Activated gamma-delta T cell (primary cell): Measurements from ENCODE around the gene ARHGEF17.
"Not testable (repeated sequence)": the region's sequence is repeated elsewhere in the genome, so short reads cannot be mapped to it uniquely, and the experiment has no call there.

ENCODE experiments used
- DNase-seq: peaks from one replicate; lab custom pipeline; 2025; lab: John Stamatoyannopoulos, UW

ARHGEF17 gene

DNA sequence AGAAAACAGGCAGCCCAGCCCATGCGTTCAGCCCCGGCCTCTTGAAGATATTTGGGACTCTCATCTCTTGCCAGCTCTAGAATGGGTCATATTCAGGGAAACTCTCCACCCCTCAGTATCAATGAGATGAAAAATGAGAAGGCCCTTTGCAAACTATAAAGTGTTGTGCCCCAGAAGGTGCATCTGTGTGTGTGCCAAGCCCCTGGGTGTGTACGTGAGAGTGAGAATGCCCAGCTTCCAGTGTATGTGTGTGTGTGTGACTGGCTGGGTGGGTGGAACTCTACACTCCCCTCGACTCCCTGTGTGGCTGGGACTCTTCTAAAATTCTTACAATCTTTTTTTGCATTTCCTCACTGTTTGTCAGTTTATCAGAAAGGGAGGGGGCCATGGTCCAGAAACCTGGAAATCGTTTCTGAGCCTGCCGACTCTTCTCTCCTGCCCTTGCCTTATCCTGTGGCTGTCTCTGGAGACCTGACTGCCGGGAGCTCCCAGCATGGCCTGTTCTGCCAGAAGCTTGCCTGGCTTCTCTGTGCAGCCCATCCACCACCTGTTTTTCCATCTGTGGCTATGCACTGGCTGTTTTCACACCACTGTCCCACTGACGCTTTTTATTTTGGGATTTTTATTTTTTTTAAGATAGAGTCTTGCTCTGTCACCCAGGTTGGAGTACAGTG, 34.7 kb upstream of the ARHGEF17 start:
- DNase-seq = no peak

DNA sequence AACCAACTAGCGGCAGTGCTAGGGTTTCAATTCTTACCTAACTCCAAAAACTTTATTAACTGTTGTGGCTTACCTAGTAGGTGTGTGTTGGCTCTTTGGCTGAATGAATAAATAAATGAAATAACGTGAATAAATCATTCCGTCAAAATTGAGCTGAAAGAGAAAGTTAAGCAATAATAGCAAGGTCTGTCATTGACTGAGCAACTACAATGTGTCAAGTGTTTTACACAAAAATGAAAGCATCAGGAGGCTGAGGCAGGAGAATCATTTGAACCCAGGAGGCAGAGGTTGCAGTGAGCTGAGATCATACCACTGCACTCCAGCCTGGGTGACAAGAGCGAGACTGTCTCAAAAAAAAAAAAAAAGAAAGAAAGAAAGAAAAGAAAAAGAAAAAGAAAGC, 33.9 kb upstream of the ARHGEF17 start:
- not testable (repeated sequence) for DNase-seq

DNA sequence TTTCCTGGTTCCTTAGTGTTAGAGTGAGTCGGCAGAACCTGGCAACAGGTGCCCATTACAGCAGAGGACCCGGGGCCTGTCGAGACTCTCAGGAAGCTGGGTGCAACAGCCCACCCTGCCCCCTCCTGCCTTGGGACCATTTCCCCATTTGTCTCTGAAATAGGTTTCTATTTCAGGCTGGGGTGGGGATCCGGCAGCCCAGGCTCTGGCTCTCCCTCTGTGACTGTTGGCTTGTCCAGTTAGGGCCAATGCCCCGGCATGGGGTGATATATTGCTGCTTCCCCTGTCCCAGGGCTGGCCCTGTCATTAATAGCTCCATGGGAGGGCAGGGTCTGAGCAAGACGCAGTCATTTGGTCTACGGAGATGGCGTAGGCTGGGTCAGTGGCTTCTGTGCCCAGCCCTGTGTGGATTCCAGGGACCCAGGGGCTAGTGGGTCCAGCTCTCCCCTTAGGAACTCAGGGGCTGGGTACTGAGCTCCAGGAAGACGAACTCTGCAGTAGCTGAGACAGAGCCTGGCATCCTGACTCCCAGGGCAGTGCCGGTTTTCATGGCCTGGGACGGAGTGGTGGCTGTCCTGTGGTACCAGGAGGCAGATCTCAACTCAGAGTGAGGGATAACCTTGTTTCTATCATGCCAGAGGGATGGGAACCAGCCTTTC, 33.2 kb upstream of the ARHGEF17 start:
- DNase-seq = no peak

DNA sequence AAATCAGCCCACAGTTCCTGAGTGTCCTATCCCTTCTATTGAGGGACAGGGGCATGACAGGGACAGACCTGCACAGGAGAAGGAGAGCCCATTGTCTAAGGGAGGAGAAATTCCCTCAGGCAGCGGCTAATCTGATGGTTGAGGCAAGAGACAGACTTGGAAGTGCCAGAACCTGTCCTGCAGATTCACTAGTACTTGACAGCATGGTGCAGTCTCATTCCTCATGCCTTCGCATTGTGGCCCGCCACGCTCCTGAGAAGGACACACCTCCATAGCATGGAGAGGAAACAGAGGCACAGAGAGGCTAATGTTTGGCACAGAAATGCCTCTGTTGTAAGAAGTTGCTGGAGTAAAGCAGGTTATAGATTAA, 32.7 kb upstream of the ARHGEF17 start:
- no peak for DNase-seq

DNA sequence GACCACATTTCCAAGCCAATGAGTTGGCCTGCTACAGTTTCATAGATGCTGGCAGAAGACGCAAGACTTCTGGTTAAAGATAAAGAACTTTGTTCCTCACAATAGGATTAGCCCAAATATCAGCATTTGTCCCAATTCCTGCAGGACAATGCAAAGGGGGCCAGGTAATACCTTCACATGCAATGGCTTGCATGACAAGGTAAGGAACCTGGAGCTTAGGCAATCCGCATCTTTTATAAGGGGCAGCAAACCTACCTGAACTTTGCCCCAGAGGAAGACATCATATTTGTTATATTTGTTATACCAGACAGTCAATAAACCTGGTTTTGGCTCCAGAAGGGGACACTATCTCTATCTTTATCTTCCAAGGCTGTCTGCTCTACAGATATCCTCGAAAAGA, 30.6 kb upstream of the ARHGEF17 start:
- DNase-seq = no peak

DNA sequence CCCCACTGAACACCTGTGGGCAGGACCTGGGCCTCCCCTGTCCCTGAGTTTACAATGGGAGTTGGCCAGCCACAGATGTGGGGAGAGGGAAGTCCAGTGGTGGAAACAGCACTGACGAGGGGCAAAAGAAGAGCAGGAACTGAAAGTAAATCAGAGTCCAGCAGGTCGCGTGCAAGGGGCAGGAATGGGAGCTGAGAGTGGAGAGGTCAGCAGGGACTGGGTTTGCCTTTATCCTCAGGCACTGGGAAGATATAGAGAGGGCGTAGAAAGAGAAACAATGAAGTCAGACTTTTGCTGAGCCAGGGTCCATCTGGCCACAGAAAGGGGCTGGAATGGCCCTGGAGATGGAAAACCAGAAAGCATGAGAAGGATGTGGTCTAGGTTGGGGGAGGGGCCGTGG, 27.4 kb upstream of the ARHGEF17 start:
- DNase-seq = no peak

DNA sequence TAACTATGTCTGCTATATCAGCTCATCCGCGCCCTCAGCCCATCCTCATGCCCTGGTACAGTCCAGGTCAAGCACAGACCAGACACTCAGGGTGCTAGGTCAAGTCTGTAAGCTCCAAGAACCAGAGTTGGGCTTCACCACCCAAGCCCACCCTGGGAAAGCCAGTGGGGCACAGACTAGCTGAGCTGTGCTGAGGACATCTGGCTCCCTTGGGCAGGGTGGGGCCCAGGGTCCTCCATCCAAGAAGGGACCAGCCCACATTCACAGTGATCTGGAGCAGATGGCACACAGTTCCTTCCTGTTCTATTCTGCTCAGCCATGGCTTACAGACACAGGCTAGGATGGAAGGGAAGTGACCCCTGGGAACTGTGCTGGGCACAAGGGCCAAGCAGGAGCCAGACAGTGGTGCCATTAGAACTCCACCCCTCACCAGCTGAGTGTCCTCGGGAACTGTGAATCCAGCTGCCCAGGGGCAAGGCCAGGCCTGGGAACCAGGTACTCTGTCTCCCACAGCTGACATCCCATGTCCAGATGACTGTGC, 26.8 kb upstream of the ARHGEF17 start:
- DNase-seq = no peak

DNA sequence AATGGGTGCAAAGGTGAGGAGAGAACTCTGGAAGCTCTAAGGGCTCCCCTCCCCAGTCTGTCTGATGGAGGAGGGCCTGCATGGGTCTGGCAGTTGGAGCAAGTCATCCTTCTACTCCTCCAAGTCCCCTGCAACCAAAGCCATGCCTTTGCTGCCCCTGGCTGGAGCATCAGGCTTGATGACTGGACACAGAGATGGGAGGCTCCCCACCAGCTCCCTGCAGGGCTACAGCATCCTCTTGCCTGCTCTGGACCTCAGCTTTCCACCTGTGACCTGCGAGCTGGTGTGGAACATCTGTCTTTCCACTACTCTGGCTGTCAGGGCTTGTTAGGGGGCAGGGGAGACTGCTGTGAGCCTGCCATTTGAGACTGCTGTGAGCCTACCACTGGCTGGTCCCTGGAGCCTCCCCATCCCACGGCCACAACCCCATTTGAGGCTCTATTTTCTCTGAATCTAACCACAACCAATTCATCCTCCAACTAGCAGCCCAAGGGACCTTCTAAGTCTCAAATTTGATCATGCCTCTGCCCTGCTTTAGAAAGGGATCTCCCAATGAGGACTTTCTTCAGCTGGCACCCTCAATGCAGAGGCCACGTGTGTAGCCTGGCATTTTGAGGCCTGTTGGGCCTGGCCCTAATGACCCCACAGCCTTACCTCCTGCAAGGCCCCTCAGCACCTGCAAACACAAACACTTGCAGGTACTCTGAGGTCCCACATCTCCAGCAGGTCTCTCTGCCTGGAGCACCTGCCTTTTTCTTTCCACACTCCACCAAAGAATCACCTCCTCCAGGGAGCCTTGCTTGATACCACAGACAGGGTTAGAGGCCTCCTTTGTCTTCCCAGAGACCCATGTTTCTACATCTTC, 26.0 kb upstream of the ARHGEF17 start:
- no peak for DNase-seq

DNA sequence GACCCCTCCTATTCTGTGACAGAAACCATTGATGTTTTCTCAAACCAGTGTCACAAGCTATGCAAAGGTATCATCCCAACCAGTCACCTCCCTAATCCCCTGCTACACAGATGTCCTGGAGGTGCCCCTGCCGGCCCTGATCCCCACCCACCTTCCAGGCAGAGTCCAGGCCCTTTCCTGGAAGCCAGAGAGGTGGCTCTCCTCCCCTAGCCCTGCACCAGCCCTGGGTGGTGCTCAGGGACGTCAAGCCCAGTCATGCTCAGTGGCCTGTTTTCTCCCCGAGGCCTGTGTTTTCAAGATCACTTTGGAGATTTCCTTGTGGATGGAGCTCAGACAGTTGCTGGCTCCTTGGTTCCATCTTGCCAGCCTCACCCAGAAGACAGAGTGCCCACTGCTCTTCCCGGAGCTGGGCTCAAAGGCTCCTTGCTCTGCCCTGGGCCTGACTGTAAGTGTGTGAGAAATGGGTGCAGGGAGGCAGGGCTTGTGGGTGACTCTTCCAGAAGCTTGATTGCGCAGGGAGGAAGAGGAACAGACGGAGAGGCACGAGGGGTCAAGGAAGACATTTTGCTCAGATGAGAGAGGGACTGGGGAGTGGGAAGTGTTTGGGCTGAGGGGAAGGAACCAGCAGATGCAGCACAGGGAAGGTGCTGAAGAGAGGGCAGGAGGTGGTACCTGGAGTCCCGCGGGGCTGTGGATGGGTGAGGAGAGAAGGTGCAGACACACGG, 24.6 kb upstream of the ARHGEF17 start:
- DNase-seq = no peak

DNA sequence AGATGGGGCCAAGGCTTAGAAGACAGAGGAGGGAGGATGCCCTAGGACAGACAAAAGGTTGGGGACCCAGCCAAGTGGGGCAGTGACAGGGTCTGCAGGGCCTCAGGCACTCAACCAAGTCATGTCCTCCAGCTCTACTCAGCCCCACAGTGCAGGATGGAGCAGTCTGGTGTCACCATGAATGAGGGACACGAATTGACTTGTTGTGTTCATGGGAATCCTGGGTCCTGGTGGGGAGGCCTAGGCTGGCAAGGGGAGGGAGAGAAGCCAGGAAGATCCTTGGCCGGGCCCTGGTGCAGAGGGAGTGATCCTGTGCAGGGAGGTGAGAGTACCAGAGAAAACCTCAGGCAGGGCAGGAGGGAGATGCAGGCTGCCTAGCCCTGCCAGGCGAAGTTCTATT, 24.0 kb upstream of the ARHGEF17 start:
- DNase-seq = no peak

DNA sequence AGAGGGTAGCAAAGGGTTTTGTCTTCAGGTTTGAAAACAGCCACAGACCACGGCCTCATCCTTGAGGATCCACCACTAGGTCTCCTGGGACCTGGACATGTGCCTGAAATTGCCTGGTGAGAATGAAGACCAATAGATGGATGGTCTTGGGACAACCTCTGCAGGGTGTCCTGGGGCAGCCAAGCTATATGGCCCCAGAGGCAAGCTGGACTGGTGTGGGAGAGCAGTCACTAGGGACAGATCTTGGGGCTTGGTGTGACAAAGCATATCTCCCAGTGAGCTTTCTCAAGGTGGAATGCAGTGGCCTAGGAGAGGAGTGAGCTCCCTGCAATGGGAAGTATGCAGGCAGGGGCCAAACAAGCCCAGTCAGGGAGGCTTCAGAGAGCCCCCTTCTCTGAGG, 22.4 kb upstream of the ARHGEF17 start:
- no peak for DNase-seq

DNA sequence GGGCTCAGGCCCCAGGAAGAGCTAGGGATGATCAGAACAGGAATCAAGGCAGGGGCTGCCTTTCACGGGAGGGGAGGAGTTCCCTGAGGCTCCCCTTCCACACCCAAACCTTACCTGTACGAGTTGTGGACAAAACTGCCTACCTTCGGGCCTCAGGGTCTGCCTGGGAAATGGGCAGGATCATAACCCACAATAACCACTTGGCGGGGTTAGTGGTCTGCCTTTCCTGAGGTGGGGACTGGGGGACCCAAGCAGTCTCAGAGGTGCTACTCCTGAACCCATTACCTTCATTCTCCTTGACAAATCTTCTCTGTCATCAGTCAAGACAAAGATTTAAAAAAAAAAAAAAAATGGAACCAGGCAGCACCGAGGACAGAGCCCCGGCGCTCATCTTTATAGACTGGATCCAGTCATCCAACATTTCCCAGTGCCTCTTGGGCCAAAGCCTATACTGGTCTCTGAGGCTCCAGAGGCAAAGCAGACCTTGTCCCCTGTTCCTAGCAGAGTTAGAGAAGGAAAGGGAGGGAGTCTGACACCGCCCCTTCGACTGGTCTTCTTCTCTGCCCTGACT, 21.8 kb upstream of the ARHGEF17 start:
- no peak for DNase-seq

DNA sequence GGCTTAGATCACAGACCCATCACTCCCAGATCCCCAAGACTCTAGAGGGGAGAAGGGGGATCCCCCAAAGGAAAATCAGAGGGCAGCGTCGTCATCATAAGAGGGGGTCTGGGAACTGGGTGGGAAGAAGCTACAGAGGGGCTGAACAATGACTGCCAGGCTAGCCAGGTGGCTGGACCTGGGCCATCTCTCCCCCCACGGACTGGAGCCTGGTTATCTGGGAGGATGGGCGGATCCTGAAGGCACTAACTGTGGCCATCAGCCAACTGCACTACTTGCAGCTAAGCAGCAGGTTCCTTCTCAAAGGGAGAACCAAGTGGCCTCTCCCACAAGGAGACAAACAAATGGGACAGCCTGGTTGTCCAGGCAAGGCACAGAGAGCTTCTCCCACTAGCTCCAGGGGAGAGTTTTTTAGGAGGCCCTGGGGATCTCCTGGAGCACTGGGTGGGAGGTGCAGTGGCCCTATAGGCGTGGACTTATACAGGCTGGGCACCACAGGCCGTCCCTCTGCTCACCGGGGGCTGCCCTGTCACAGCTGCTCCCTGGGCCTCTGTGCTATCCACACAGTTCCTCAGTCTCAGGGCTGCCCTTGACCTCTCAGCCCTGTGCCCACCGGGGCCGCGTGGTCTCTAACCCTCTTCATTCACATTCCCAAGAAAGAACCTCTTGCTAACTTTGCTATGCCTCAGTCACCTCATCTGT, 20.5 kb upstream of the ARHGEF17 start:
- no peak for DNase-seq

DNA sequence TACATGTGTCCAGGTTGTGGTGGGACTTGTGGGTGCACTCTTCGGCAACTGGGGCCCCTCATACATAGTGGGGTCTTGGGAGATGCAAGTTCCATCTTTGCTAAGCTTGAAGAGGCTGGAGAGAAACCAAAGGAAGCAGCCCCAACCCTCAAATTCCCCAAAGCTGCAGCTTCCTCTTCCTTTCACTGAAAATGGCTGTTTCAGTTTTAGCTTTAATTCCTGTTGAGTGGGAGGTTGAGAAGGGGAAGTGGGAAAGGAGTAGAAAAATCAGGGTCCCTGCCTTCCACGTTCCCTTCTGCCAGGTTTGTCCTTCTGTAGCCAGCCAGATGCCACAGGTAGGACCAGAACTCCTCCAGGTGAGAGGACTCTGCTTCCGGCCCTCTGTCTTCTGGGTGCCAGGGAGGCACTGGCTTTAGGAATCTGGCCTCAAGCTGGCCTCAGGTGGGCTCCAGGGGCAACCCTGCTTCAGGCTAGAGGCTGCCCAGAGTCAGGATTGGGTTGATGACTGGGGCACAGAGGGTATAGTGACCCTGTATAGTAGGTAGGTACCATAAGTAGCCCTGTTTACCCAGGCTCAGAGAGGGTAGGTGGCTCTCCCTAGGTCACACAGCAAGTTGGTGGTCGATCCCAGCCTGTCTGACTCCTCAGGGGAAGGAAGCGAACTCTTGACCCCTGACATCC, 19.7 kb upstream of the ARHGEF17 start:
- no peak for DNase-seq

DNA sequence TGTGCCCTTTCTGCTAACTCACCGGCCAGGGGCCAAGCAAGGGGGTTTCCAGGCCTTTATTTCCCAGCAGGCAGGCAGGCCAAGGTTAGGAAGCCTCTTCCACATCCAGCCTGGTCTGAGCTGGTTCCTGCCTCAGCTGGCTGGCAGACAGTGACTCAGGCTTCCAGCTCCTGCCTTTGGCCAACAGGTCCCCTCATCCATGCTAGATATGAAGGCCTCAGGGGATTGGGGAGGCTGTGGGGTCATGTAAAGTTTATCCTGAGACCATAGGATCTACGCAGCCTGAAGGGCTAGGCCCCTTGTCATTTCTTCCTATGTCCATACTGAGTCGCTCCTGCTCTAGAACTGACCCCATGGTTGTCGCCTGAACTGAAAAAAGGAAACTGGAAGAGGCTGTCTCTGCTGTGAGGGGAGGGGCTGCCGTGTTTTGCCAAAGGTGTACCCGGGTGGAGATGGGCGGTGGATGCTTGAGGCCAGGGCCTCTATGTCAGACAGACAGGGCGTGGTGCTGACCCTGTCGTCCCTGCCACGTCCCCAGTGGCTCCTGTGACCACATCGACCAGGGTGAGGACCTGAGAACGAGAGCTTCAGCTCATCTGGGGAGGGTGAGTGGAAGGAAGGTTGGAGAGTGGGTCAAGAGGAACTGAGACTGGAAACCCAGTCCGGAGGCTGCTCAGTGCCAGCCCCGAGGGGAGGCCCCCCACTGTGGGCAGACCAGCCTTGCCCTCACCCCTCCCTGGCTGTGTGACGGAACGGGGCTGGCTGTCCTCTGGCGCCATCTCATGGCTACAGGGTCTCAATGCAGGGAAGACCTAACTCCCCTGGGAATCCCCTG, 19.0 kb upstream of the ARHGEF17 start:
- DNase-seq = no peak

DNA sequence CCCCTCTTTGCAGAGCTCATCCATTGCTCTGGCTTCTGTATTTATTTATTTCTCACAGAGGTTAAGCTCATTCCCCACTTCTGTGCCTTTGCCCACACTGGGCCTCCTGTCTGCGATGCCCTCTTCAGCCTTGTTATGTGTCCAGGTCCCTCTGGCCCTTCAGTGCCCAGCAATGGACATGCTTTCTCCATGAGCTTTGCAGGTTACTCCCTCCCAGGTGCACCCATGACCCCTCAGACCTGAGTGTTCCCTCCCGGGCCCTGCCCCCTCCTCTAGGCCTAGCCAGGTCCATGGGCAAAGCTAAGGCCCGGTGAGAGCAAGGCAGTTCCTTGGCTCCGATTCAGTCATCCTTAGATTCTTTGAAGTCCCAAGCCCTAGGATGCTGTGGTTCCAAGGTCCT, 17.5 kb upstream of the ARHGEF17 start:
- DNase-seq = no peak

DNA sequence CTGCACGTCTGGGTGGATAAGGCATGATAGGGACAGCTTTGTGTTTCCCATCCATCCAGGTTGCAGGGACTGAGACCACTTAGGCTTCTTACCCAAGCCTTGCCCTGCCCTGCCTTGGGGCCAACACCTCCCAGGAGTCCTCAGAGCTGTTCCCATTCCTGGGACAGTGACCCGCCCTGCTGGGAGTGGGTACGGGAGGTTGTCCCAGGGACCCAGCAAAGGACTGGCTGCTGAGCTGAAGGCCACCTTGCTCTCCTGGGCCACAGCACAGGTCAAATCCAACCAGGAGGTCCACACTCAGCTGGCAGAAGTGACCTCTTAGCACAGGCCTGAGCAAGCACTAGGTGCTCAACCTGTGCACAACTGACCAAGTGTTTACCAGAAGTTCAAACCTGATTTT, 16.9 kb upstream of the ARHGEF17 start:
- DNase-seq = no peak

DNA sequence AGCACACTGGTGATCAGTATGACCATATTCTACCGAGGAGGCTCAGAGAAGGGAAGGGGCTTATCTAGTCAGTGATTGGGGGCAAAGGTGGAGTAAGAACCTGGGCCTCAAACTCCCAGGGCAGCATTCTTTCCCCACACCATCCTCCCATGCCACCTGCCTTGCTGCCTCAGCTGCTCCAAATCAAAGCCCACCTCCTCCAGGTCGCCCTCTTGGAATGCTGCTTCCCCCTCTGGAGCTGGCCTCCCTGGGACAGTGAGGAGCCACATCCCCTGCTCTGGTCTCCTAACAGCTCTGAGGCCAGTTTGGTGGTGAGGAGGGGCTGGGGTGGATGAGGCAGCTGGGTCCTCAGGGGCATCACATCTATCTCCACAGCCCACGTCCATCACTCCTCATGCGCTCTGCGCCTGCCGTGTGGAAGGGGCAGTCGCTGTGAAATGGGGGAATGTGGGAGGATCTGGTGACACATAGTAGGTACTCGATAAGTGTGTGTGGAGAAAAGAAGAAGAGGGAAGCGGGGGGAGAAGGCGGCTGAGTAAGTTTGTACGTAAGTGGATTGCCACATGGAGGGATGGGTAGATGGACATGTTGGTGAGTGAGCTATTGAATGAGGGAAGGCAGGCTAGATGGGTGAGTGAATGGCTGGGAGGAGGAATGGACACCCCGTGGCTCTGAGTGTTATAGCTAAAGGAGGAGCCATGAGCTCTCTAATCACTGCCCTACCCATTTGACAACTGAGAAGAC, 16.1 kb upstream of the ARHGEF17 start:
- no peak for DNase-seq

DNA sequence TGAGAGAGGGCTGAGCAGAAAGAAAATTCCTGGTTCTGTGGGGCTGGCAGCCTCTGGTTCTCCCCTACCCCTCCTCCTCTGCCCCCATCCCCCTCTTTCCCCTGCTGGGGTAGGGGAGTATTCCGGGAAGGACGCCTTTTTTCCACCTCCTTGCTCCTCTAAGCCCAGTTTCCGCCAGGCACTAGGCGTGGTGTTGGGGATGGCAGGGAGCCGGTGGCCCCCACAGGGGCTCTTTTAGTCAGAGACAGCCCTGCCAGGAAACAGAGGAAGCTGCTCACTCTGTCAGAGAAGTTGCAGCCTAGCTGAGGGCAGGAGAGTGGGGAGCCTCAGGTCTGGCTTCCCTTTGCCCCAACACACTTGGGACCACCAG, 15.6 kb upstream of the ARHGEF17 start:
- no peak for DNase-seq
